Neutrophil (primary cell): ENCODE measurements around the gene TGM3.

Experiments
- H3K27ac ChIP-seq: fragments of 200-600 bp; sonication (generic); 2 replicates; pipeline ENCODE4 v1.5.1; 2016; ENCODE audit warnings: mild to moderate bottlenecking, moderate library complexity
- H3K27me3 ChIP-seq: fragments of 200-600 bp; sonication (generic); 2 replicates; pipeline ENCODE4 v1.6.0; 2016; ENCODE audit warnings: mild to moderate bottlenecking
- H3K36me3 ChIP-seq: fragments of 200-600 bp; sonication (generic); 2 replicates; pipeline ENCODE4 v1.5.1; 2017
- H3K4me1 ChIP-seq, 2 experiments: fragments of 200-600 bp in 1 of 2; sonication (generic) in 1 of 2; 1 replicate in 1 of 2; 2 replicates in 1 of 2; pipeline versions ENCODE4 v1.5.1 to v1.6.1; 2013 to 2016; ENCODE audit warnings: low read depth in 1 of 2, low read length in 1 of 2, mild to moderate bottlenecking in 1 of 2, moderate library complexity in 1 of 2; ENCODE audit not compliant: control insufficient read depth in 1 of 2, insufficient read depth in 1 of 2
- H3K4me3 ChIP-seq, 2 experiments: fragments of 200-600 bp in 1 of 2; sonication (generic) in 1 of 2; 1 replicate in 1 of 2; 2 replicates in 1 of 2; pipeline ENCODE4 v1.5.1; 2013 to 2016; ENCODE audit warnings: low read depth in 1 of 2, low read length in 1 of 2, mild to moderate bottlenecking in 1 of 2, moderate library complexity in 1 of 2
- H3K9me3 ChIP-seq: fragments of 200-600 bp; sonication (generic); 2 replicates; pipeline ENCODE4 v1.5.1; 2016
- CTCF ChIP-seq: fragments of 200-600 bp; sonication (generic); IDR thresholded peaks from 2 replicates; pipeline ENCODE4 v1.5.1; 2016; ENCODE audit warnings: antibody characterized with exemption

Gene TGM3

GRCh38 chr20:2253256-2253655, 42.5 kb upstream of the TGM3 start:
- peaks cover 47 to 50% of the 10 kb centered on the region in 2 experiments for H3K4me1 ChIP-seq
- TF ChIP-seq CTCF: no peak
- H3K27ac ChIP-seq: peak overlapping the region; percentile 64
- H3K36me3 ChIP-seq: no peaks in the 10 kb centered on the region
- peak overlapping the region in 1 of 2 experiments; percentile 45 for H3K4me3 ChIP-seq
- peaks cover 9% of the 10 kb centered on the region for H3K27me3 ChIP-seq
- H3K9me3 ChIP-seq: no peaks in the 10 kb centered on the region

GRCh38 chr20:2254333-2254732, 41.5 kb upstream of the TGM3 start:
- Histone ChIP-seq H3K36me3 (no peaks in the 10 kb centered on the region), H3K4me3 (no peak overlapping the region), H3K4me1 (peaks cover 47 to 50% of the 10 kb centered on the region in 2 experiments)

GRCh38 chr20:2255926-2256531, 39.8 kb upstream of the TGM3 start:
- H3K27me3 ChIP-seq: no peaks in the 10 kb centered on the region
- peak overlapping the region; percentile 69 for H3K27ac ChIP-seq
- H3K36me3 ChIP-seq: no peaks in the 10 kb centered on the region
- H3K4me3 ChIP-seq: peak overlapping the region; percentile 2 to 8
- TF ChIP-seq CTCF: no peak
- H3K9me3 ChIP-seq: no peaks in the 10 kb centered on the region
- H3K4me1 ChIP-seq: peaks cover 47 to 50% of the 10 kb centered on the region in 2 experiments

More at GRCh38 chr20:2254333-2254732, 41.5 kb upstream of the TGM3 start:
- Histone ChIP-seq H3K27me3 (peaks cover 4% of the 10 kb centered on the region), H3K27ac (no peak overlapping the region), H3K9me3 (no peaks in the 10 kb centered on the region)
- TF ChIP-seq CTCF: no peak

GRCh38 chr20:2259731-2260130, 36.1 kb upstream of the TGM3 start:
- H3K36me3 ChIP-seq: no peaks in the 10 kb centered on the region
- H3K27ac ChIP-seq: no peak overlapping the region
- H3K4me1 ChIP-seq: peaks cover 34 to 36% of the 10 kb centered on the region in 2 experiments
- no peaks in the 10 kb centered on the region for H3K9me3 ChIP-seq
- H3K4me3 ChIP-seq: no peak overlapping the region
- H3K27me3 ChIP-seq: no peaks in the 10 kb centered on the region
- no peak for TF ChIP-seq CTCF

- no peaks in the 10 kb centered on the region for H3K36me3 ChIP-seq
- H3K4me3 ChIP-seq: no peak overlapping the region
- peaks cover 31 to 34% of the 10 kb centered on the region in 2 experiments for H3K4me1 ChIP-seq
- no peak for TF ChIP-seq CTCF
- H3K9me3 ChIP-seq: no peaks in the 10 kb centered on the region
- H3K27me3 ChIP-seq: no peaks in the 10 kb centered on the region
- no peak overlapping the region for H3K27ac ChIP-seq
Observed at GRCh38 chr20:2260250-2260649, 35.6 kb upstream of the TGM3 start.
